Hepatocyte (in vitro differentiated cells): Measurements from ENCODE around the gene PRDX3. TPM values are rescaled to one million over a fixed set of nuclear protein-coding genes. Genes with fewer than 3 reads are reported as not detected.

Experiments
- DNase-seq: peaks from one replicate; pipeline ENCODE4 v3.0.0-alpha.2; 2016; ENCODE audit warnings: low spot score
- H2AFZ ChIP-seq: fragments of 200-600 bp; sonication (generic); 2 replicates; pipeline ENCODE4 v1.6.0; 2016; ENCODE audit warnings: antibody characterized with exemption, mild to moderate bottlenecking
- H3K27ac ChIP-seq: fragments of 200-600 bp; sonication (generic); 2 replicates; pipeline ENCODE4 v1.5.1; 2016; ENCODE audit warnings: mild to moderate bottlenecking
- H3K27me3 ChIP-seq: fragments of 200-600 bp; sonication (generic); 2 replicates; pipeline ENCODE4 v1.6.1; 2016
- H3K36me3 ChIP-seq: fragments of 200-600 bp; sonication (generic); replicated peaks from 2 replicates; pipeline ENCODE4 v1.5.1; 2016; ENCODE audit warnings: low read depth; ENCODE audit not compliant: insufficient read depth
- H3K4me1 ChIP-seq: fragments of 200-600 bp; sonication (generic); 2 replicates; pipeline ENCODE4 v1.5.1; 2016; ENCODE audit warnings: mild to moderate bottlenecking, moderate library complexity; ENCODE audit not compliant: insufficient read depth
- H3K4me2 ChIP-seq: fragments of 200-600 bp; sonication (generic); 2 replicates; pipeline ENCODE4 v1.6.0; 2016
- H3K4me3 ChIP-seq: fragments of 200-600 bp; sonication (generic); 2 replicates; pipeline ENCODE4 v1.5.1; 2016; ENCODE audit warnings: mild to moderate bottlenecking
- H3K79me2 ChIP-seq: fragments of 200-600 bp; sonication (generic); 2 replicates; pipeline ENCODE4 v1.6.0; 2017; ENCODE audit warnings: mild to moderate bottlenecking
- H3K9me2 ChIP-seq: fragments of 200-600 bp; sonication (generic); replicated peaks from 2 replicates; pipeline ENCODE4 v1.6.0; 2017; ENCODE audit warnings: mild to moderate bottlenecking; ENCODE audit not compliant: insufficient read depth
- H3K9me3 ChIP-seq: fragments of 200-600 bp; sonication (generic); 2 replicates; pipeline ENCODE4 v1.5.1; 2016; ENCODE audit warnings: low read depth, mild to moderate bottlenecking
- H4K20me1 ChIP-seq: fragments of 200-600 bp; sonication (generic); 2 replicates; pipeline ENCODE4 v1.6.0; 2016; ENCODE audit warnings: mild to moderate bottlenecking; ENCODE audit not compliant: insufficient read depth, poor library complexity, severe bottlenecking
- CTCF ChIP-seq: fragments of 200-600 bp; sonication (generic); IDR thresholded peaks from 2 replicates; pipeline ENCODE4 v1.5.1; 2016; ENCODE audit warnings: antibody characterized with exemption, mild to moderate bottlenecking; ENCODE audit not compliant: poor library complexity
- EZH2 ChIP-seq: fragments of 200-600 bp; sonication (generic); IDR thresholded peaks from 2 replicates; pipeline ENCODE4 v1.6.1; 2016; ENCODE audit warnings: antibody characterized with exemption, mild to moderate bottlenecking, borderline replicate concordance
- EZH2phosphoT487 ChIP-seq: fragments of 200-600 bp; sonication (generic); IDR thresholded peaks from one replicate; pipeline ENCODE4 v1.6.1; 2018; ENCODE audit warnings: antibody characterized with exemption, mild to moderate bottlenecking, low read depth, moderate library complexity; ENCODE audit not compliant: unreplicated experiment, severe bottlenecking
- WGBS: methylation state at CpG from one replicate; pipeline ENCODE4 v1.1.6; 2016; ENCODE audit warnings: low lambda C conversion rate; ENCODE audit errors: missing lambda C conversion rate; 5-methylcytosine and 5-hydroxymethylcytosine counted together
- polyA plus RNA-seq: library from polyadenylated mRNA; unstranded; fragments of >200 nt; fragmentation: Nextera tagmentation; extraction: Ambion mirVana; gene quantifications from 2 replicates; pipeline ENCODE4 v1.2.1, GENCODE V29; 2016
- total RNA-seq: library from RNA; depleted of rRNA; stranded (reverse); fragments of >200 nt; gene quantifications from 2 replicates; pipeline ENCODE4 v1.2.3, GENCODE V29; 2014

PRDX3 gene
- total and polyA plus RNA-seq, 2 experiments from 2014 or later, result 294 to 333 TPM

GRCh38 chr10:119133949-119134348, 44.7 kb downstream of the PRDX3 start:
- 91% methylated on average over 8 of the region's 8 CpGs for WGBS
- Histone ChIP-seq H3K4me1 (no peaks in the 10 kb centered on the region), H2AFZ (no peak overlapping the region), H3K4me3 (no peak overlapping the region), H3K79me2 (no peaks in the 10 kb centered on the region), H3K36me3 (peaks cover 8% of the 10 kb centered on the region), H3K9me3 (no peaks in the 10 kb centered on the region), H4K20me1 (no peaks in the 10 kb centered on the region), H3K27me3 (no peaks in the 10 kb centered on the region), H3K4me2 (no peak overlapping the region), H3K27ac (no peak overlapping the region), H3K9me2 (no peaks in the 10 kb centered on the region)
- DNase-seq, result no peak
- no peak for TF ChIP-seq CTCF
- TF ChIP-seq EZH2phosphoT487, result no peak
- no peak for TF ChIP-seq EZH2

- H2AFZ ChIP-seq, result no peak overlapping the region
- H3K79me2 ChIP-seq, result no peaks in the 10 kb centered on the region
- H3K4me3 ChIP-seq, result no peak overlapping the region
- no peak overlapping the region for H3K4me2 ChIP-seq
- peaks cover 8% of the 10 kb centered on the region for H3K36me3 ChIP-seq
- no peak for TF ChIP-seq CTCF
- TF ChIP-seq EZH2, result no peak
- no peak for TF ChIP-seq EZH2phosphoT487
- DNase-seq, result no peak
- no peaks in the 10 kb centered on the region for H3K9me2 ChIP-seq
- H3K27me3 ChIP-seq, result no peaks in the 10 kb centered on the region
- H3K27ac ChIP-seq, result no peak overlapping the region
- H3K4me1 ChIP-seq, result no peaks in the 10 kb centered on the region
- H3K9me3 ChIP-seq, result no peaks in the 10 kb centered on the region
- WGBS, result 90% methylated on average over 14 of the region's 14 CpGs
- H4K20me1 ChIP-seq, result no peaks in the 10 kb centered on the region
Measured at GRCh38 chr10:119132521-119133345, 45.9 kb downstream of the PRDX3 start.

DNA sequence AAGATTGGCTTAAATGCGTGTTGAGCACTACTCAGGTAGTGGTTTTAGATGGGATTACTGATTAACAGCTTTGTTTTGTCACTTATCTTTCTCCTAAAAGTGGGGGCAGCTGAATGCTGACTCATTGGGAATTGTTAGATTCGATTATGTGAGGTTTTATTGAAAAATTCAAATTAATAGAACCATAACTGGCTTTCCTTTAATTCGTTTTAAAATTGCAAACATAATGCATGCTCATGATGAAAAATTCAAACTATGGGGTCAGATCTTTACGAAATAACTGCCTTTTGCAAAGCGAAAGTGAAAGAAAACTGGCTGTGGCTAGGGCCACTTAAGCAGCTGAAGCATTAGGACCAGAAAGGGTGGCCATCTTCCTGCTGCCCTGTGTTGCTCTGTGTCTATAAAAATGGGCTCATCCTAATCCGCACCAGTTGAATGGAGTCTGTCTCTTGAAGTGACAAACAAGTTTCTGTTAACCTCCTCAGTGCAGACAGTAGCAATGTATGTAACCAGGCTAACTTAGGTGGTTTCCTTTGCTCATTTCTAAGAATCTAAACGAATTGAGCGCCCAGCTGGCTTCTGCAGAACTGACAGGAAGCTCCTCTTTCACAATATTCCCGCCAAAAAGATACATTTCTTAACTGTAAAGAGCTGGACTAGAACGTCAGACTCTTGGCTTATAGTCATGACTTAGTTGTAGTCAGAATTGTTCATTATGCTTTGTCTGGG, 46.9 kb downstream of the PRDX3 start:
- WGBS, result 78% methylated on average over 10 of the region's 10 CpGs
- H3K9me2 ChIP-seq, result no peaks in the 10 kb centered on the region
- H4K20me1 ChIP-seq, result no peaks in the 10 kb centered on the region
- H3K27ac ChIP-seq, result no peak overlapping the region
- peaks cover 8% of the 10 kb centered on the region for H3K36me3 ChIP-seq
- no peak overlapping the region for H3K4me3 ChIP-seq
- no peaks in the 10 kb centered on the region for H3K9me3 ChIP-seq
- H3K4me2 ChIP-seq, result no peak overlapping the region
- DNase-seq, result no peak
- H3K79me2 ChIP-seq, result no peaks in the 10 kb centered on the region
- TF ChIP-seq CTCF (no peak), EZH2phosphoT487 (no peak), EZH2 (no peak)
- no peak overlapping the region for H2AFZ ChIP-seq
- H3K4me1 ChIP-seq, result no peaks in the 10 kb centered on the region
- no peaks in the 10 kb centered on the region for H3K27me3 ChIP-seq
